HG02943 (cell line): ENCODE data around the gene ATG101.

Experiments used
- ATAC-seq: cut with Tn5 transposase; IDR thresholded peaks from one replicate; pipeline ENCODE4 v1.9.1; 2021; ENCODE audit warnings: mild to moderate bottlenecking, low read depth, moderate library complexity; ENCODE audit not compliant: unreplicated experiment

Gene ATG101

GRCh38 chr12:52074971-52075724 is 5.4 kb downstream of the ATG101 start:
- ATAC-seq: no peak

- ATAC-seq: no peak
Measured at GRCh38 chr12:52076811-52077210, 7.0 kb downstream of the ATG101 start.

- ATAC-seq: no peak
Measured at GRCh38 chr12:52078276-52078675, 8.5 kb downstream of the ATG101 start.

GRCh38 chr12:52079576-52080402 is 10.0 kb downstream of the ATG101 start, which contains the start of gene SMIM41:
Gene SMIM41 (plus strand): TSS chr12:52079704. CDS start chr12:52079780, 76 bp downstream.
- no peak for ATAC-seq

GRCh38 chr12:52080403-52081251 is 10.8 kb downstream of the ATG101 start:
- no peak for ATAC-seq

- ATAC-seq: no peak
Measured at GRCh38 chr12:52081263-52081733, 11.5 kb downstream of the ATG101 start.

- ATAC-seq: no peak
Measured at GRCh38 chr12:52082026-52082668, 12.4 kb downstream of the ATG101 start.

GRCh38 chr12:52082669-52082987 is 12.8 kb downstream of the ATG101 start:
- ATAC-seq: no peak

GRCh38 chr12:52082988-52083637 is 13.3 kb downstream of the ATG101 start:
- ATAC-seq: peak; percentile 56

GRCh38 chr12:52083638-52083996 is 13.8 kb downstream of the ATG101 start:
- ATAC-seq: no peak

GRCh38 chr12:52084491-52085231 is 14.9 kb downstream of the ATG101 start:
- no peak for ATAC-seq

GRCh38 chr12:52085682-52086180 is 16.0 kb downstream of the ATG101 start:
- no peak for ATAC-seq

- no peak for ATAC-seq
Measured at GRCh38 chr12:52086366-52086765, 16.6 kb downstream of the ATG101 start.

GRCh38 chr12:52086944-52087835 is 17.4 kb downstream of the ATG101 start:
- ATAC-seq: no peak

GRCh38 chr12:52087961-52088820 is 18.4 kb downstream of the ATG101 start:
- no peak for ATAC-seq

- no peak for ATAC-seq
Measured at GRCh38 chr12:52089491-52089890, 19.7 kb downstream of the ATG101 start.

GRCh38 chr12:52090291-52090690 is 20.5 kb downstream of the ATG101 start:
- ATAC-seq: no peak
